Adrenal gland (tissue), 12 donors: ENCODE measurements around the gene MSRB2. TPM values are rescaled to one million over a fixed set of nuclear protein-coding genes. Genes with fewer than 3 reads are reported as not detected.

Source experiments
- DNase-seq, 7 donors: peaks; one replicate each; pipeline ENCODE4 v3.0.0-alpha.2; 2019 to 2020
- H3K27ac ChIP-seq, 5 donors: fragments of 200-600 bp; sonication (generic) in 4 of 5; 1 replicate in 3 of 5; 2 replicates in 2 of 5; pipeline versions ENCODE4 v1.5.1 to v1.8.0; 2016 to 2020; ENCODE audit warnings: mild to moderate bottlenecking in 1 of 5
- H3K27me3 ChIP-seq: fragments of 200-600 bp; 2 replicates; pipeline ENCODE4 v1.8.0; 2021
- H3K36me3 ChIP-seq, 2 donors: fragments of 200-600 bp; replicated peaks in 1 of 2; 1 replicate in 1 of 2; 2 replicates in 1 of 2; pipeline versions ENCODE4 v1.5.1 to v1.8.0; 2018 to 2022
- H3K4me1 ChIP-seq, 2 donors: fragments of 200-600 bp; replicated peaks in 1 of 2; 1 replicate in 1 of 2; 2 replicates in 1 of 2; pipeline versions ENCODE4 v1.5.1 to v1.8.0; 2018 to 2021
- H3K4me3 ChIP-seq, 4 donors: fragments of 200-600 bp; sonication (generic) in 3 of 4; one replicate each; pipeline ENCODE4 v1.5.1; 2016 to 2018
- H3K9me3 ChIP-seq, 3 donors: fragments of 200-600 bp; sonication (generic) in 1 of 3; replicated peaks in 1 of 3; 1 replicate in 2 of 3; 2 replicates in 1 of 3; pipeline versions ENCODE4 v1.5.1 to v1.8.0; 2016 to 2021
- POLR2A ChIP-seq, 2 donors: fragments of 450-650 bp; IDR thresholded peaks; one replicate each; pipeline ENCODE4 v1.6.1; 2017; ENCODE audit warnings: antibody characterized with exemption in 2 of 2, mild to moderate bottlenecking in 2 of 2, moderate library complexity in 1 of 2
- WGBS, 4 donors: extraction: QIAGEN DNeasy Blood & Tissue Kit in 2 of 4; methylation state at CpG; one replicate each; pipeline versions ENCODE4 v1.1.5 to v1.1.7; 2013 to 2017; 5-methylcytosine and 5-hydroxymethylcytosine counted together
- intact Hi-C, 2 donors: fragments of 100-400 bp; cut with DNase I; formaldehyde crosslinking; loops; one replicate each; pipeline versions ENCODE4 v1.14.1 to v1.15.0; 2022 to 2023
- polyA plus RNA-seq, 3 donors: library from polyadenylated mRNA; stranded (reverse); fragments of 200-250 nt in 2 of 3; fragments of 350-450 nt in 1 of 3; fragmentation: Illumina TruSeq in 1 of 3; extraction: RNeasy Lipid Tissue Mini Kit (QIAGEN cat#74804) in 1 of 3; gene quantifications; one replicate each; pipeline ENCODE4 v1.2.3, GENCODE V29; 2013 to 2014
- total RNA-seq, 9 donors: library from RNA; depleted of rRNA in 4 of 9; stranded (reverse); fragments of >200 nt in 4 of 9; fragments of 120-200 nt in 1 of 9; fragmentation: NEBNext Ultra II Directional in 1 of 9; extraction: Animal tissue kit (Norgen Biotek cat#: 25700) in 1 of 9; gene quantifications; one replicate each; pipeline versions ENCODE4 v1.1.0 to v1.2.4, GENCODE V29; 2013 to 2023
- TF ChIP-seq, protein P1 (sequence below), 6 experiments: fragments of 450-650 bp in 4 of 6; fragments of 200-600 bp in 2 of 6; sonication (generic) in 1 of 6; IDR thresholded peaks; 1 replicate in 5 of 6; 2 replicates in 1 of 6; pipeline versions ENCODE4 v1.5.1 to v1.8.0; 2016 to 2021; ENCODE audit warnings: antibody characterized with exemption in 6 of 6, mild to moderate bottlenecking in 2 of 6, moderate library complexity in 1 of 6
- donor health status: healthy with polysubstance abuse.
- donor health status: Bipolar disorder and iron deficiency.
- donor health status: DM: yes; HTN: yes; CAD: no.
- donor health status: DM: no; HTN: no; CAD: no.
- donor health status: DM: no; HTN: no; CAD: no.
- donor health status: DM: yes; HTN: yes; CAD: no.

The MSRB2 gene
- total and polyA plus RNA-seq, 12 donors: 17.1 to 78.8 (median 48.5) TPM

- H3K9me3 ChIP-seq: no peaks in the 10 kb centered on the region
- TF ChIP-seq, protein P1, sequence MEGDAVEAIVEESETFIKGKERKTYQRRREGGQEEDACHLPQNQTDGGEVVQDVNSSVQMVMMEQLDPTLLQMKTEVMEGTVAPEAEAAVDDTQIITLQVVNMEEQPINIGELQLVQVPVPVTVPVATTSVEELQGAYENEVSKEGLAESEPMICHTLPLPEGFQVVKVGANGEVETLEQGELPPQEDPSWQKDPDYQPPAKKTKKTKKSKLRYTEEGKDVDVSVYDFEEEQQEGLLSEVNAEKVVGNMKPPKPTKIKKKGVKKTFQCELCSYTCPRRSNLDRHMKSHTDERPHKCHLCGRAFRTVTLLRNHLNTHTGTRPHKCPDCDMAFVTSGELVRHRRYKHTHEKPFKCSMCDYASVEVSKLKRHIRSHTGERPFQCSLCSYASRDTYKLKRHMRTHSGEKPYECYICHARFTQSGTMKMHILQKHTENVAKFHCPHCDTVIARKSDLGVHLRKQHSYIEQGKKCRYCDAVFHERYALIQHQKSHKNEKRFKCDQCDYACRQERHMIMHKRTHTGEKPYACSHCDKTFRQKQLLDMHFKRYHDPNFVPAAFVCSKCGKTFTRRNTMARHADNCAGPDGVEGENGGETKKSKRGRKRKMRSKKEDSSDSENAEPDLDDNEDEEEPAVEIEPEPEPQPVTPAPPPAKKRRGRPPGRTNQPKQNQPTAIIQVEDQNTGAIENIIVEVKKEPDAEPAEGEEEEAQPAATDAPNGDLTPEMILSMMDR (IDR thresholded peaks at IDR 0.05): no peak
- TF ChIP-seq POLR2A (IDR thresholded peaks at IDR 0.05): no peak
- no peak overlapping the region for H3K27ac ChIP-seq
- 76 to 89% (median 84%) methylated on average over 4 of the region's 4 CpGs for WGBS, 4 donors
- no peak overlapping the region for H3K4me3 ChIP-seq
- H3K36me3 ChIP-seq: no peaks in the 10 kb centered on the region
- intact Hi-C loops: no loop called here
- DNase-seq: no peak
- H3K27me3 ChIP-seq: no peaks in the 10 kb centered on the region
- H3K4me1 ChIP-seq: no peaks in the 10 kb centered on the region
Observed at GRCh38 chr10:23150091-23150490, 54.7 kb downstream of the MSRB2 start.

GRCh38 chr10:23150610-23151009 is 55.2 kb downstream of the MSRB2 start:
- intact Hi-C loops: no loop called here
- Histone ChIP-seq H3K27ac (no peak overlapping the region), H3K9me3 (no peaks in the 10 kb centered on the region), H3K36me3 (no peaks in the 10 kb centered on the region), H3K4me3 (no peak overlapping the region), H3K4me1 (no peaks in the 10 kb centered on the region), H3K27me3 (no peaks in the 10 kb centered on the region)
- 74 to 89% (median 84%) methylated on average over 12 of the region's 12 CpGs for WGBS, 4 donors
- TF ChIP-seq, protein P1 (IDR thresholded peaks at IDR 0.05): no peak
- no peak for TF ChIP-seq POLR2A (IDR thresholded peaks at IDR 0.05)
- no peak for DNase-seq

DNA sequence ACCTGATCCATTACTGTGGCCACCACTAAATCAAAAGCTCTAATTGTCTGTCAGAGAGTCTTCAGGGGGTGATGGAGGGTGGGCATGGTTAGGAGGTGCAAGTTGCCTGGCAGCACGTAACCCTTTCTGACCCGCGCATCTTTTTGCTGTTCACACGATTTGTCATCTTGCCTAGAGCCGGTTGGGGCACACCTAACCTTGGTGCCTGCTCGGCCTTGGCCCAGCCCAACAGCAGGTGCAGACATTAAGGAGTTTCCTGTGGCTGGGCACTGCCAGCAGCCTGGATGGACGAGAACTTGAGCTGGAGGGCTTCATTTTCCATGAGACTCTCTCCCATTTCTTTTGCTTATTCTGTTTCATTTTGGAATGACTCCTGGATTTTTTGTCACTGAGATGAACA is 55.7 kb downstream of the MSRB2 start:
- Histone ChIP-seq H3K9me3 (no peaks in the 10 kb centered on the region), H3K4me1 (no peaks in the 10 kb centered on the region), H3K4me3 (no peak overlapping the region), H3K27me3 (no peaks in the 10 kb centered on the region), H3K27ac (no peak overlapping the region), H3K36me3 (no peaks in the 10 kb centered on the region)
- no peak for DNase-seq
- intact Hi-C loops: no loop called here
- TF ChIP-seq, protein P1 (IDR thresholded peaks at IDR 0.05): no peak
- TF ChIP-seq POLR2A (IDR thresholded peaks at IDR 0.05): no peak
- WGBS, 4 donors: 62 to 77% (median 69%) methylated on average over 7 of the region's 7 CpGs

DNA sequence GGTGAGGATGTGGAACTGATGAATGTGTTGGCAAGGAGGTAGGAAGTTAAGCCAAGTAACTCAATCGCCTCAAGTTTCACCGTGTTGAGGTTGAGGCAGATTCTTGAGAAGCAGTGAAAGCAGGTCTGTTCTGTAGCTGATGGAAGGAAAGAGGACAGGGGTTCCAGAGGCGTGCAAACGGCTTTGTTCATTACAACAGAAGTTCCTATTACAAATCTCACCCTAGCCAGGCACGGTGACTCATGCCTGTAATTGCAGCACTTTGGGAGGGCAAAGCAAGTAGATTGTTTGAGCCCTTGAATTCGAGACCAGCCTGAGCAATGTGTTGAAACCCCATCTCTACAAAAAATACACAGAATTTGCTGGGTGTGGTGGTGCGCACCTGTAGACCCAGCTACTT is 59.8 kb downstream of the MSRB2 start:
- Histone ChIP-seq H3K4me3 (no peak overlapping the region), H3K27ac (no peak overlapping the region), H3K4me1 (peaks cover 0 to 7% of the 10 kb centered on the region in 2 donors), H3K27me3 (no peaks in the 10 kb centered on the region), H3K36me3 (no peaks in the 10 kb centered on the region), H3K9me3 (no peaks in the 10 kb centered on the region)
- no peak for DNase-seq
- intact Hi-C loops: no loop called here
- TF ChIP-seq POLR2A (IDR thresholded peaks at IDR 0.05): no peak
- TF ChIP-seq, protein P1 (IDR thresholded peaks at IDR 0.05): no peak
- 79 to 83% (median 80%) methylated on average over 7 of the region's 7 CpGs for WGBS, 4 donors
